ENCODE data around the gene GFRA1.

DNA sequence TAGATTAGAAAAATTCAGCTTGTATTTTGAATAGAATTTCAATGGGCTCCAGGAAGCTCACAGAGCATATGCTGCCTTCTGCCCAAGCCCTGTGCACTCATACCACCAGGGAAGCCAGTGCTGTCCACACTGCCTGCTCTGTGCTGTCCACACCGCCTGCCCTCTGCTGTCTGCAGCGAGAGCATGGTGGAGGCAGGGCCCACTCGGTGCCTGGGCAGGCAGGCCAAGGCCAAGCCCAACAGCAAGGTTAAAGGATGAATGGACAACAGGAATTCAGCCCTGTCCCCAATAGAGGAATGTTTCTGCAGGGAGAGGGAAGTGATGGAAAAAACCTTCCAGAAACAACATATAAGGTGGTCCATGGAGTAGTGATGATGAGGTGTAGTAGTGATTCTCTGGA is 146.8 kb downstream of the GFRA1 start:
- TF ChIP-seq, protein P1, sequence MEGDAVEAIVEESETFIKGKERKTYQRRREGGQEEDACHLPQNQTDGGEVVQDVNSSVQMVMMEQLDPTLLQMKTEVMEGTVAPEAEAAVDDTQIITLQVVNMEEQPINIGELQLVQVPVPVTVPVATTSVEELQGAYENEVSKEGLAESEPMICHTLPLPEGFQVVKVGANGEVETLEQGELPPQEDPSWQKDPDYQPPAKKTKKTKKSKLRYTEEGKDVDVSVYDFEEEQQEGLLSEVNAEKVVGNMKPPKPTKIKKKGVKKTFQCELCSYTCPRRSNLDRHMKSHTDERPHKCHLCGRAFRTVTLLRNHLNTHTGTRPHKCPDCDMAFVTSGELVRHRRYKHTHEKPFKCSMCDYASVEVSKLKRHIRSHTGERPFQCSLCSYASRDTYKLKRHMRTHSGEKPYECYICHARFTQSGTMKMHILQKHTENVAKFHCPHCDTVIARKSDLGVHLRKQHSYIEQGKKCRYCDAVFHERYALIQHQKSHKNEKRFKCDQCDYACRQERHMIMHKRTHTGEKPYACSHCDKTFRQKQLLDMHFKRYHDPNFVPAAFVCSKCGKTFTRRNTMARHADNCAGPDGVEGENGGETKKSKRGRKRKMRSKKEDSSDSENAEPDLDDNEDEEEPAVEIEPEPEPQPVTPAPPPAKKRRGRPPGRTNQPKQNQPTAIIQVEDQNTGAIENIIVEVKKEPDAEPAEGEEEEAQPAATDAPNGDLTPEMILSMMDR (IDR thresholded peaks at IDR 0.05), result no peak
- no peak for TF ChIP-seq MAFK (IDR thresholded peaks at IDR 0.05; ENCODE audit: partially characterized antibody)
- no peak for TF ChIP-seq CBX8 (IDR thresholded peaks at IDR 0.05)
- TF ChIP-seq POLR2A (IDR thresholded peaks at IDR 0.05; ENCODE audit: low read length), result no peak
- TF ChIP-seq SMC3 (IDR thresholded peaks at IDR 0.05), result no peak
- TF ChIP-seq EHMT2 (IDR thresholded peaks at IDR 0.05; ENCODE audit: low read depth), result no peak
- TF ChIP-seq, protein P2, sequence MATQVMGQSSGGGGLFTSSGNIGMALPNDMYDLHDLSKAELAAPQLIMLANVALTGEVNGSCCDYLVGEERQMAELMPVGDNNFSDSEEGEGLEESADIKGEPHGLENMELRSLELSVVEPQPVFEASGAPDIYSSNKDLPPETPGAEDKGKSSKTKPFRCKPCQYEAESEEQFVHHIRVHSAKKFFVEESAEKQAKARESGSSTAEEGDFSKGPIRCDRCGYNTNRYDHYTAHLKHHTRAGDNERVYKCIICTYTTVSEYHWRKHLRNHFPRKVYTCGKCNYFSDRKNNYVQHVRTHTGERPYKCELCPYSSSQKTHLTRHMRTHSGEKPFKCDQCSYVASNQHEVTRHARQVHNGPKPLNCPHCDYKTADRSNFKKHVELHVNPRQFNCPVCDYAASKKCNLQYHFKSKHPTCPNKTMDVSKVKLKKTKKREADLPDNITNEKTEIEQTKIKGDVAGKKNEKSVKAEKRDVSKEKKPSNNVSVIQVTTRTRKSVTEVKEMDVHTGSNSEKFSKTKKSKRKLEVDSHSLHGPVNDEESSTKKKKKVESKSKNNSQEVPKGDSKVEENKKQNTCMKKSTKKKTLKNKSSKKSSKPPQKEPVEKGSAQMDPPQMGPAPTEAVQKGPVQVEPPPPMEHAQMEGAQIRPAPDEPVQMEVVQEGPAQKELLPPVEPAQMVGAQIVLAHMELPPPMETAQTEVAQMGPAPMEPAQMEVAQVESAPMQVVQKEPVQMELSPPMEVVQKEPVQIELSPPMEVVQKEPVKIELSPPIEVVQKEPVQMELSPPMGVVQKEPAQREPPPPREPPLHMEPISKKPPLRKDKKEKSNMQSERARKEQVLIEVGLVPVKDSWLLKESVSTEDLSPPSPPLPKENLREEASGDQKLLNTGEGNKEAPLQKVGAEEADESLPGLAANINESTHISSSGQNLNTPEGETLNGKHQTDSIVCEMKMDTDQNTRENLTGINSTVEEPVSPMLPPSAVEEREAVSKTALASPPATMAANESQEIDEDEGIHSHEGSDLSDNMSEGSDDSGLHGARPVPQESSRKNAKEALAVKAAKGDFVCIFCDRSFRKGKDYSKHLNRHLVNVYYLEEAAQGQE (IDR thresholded peaks at IDR 0.05), result no peak
